Activated effector memory CD4-positive, alpha-beta T cell treated with anti-CD3 and anti-CD28 coated beads, Interleukin-2, amount 50 U/mL, for 16 hours (primary cell): ENCODE data around the gene MED23.

Source experiments
- DNase-seq: peaks from one replicate; pipeline ENCODE4 v3.0.0-alpha.2; 2020

Gene MED23

GRCh38 chr6:131627724-131628682 is at the start of gene MED23:
Gene MED23, minus strand, starts transcription at chr6:131628242. Its CDS starts 193 bp downstream, at chr6:131628049.
- DNase-seq: peak; percentile 98

- no peak for DNase-seq
Observed at GRCh38 chr6:131673184-131673583, 45.1 kb upstream of the MED23 start.

- no peak for DNase-seq
Observed at GRCh38 chr6:131669891-131670290, 41.8 kb upstream of the MED23 start.

GRCh38 chr6:131663578-131664165 is 35.6 kb upstream of the MED23 start:
- no peak for DNase-seq

- DNase-seq: no peak
Observed at GRCh38 chr6:131660195-131660594, 32.2 kb upstream of the MED23 start.

- no peak for DNase-seq
Observed at GRCh38 chr6:131658287-131658686, 30.2 kb upstream of the MED23 start.

GRCh38 chr6:131657630-131658111 is 29.6 kb upstream of the MED23 start:
- DNase-seq: no peak

- DNase-seq: no peak
Observed at GRCh38 chr6:131657222-131657621, 29.2 kb upstream of the MED23 start.

- no peak for DNase-seq
Observed at GRCh38 chr6:131656667-131657066, 28.6 kb upstream of the MED23 start.

- DNase-seq: no peak
Observed at GRCh38 chr6:131655951-131656350, 27.9 kb upstream of the MED23 start.

- DNase-seq: no peak
Observed at GRCh38 chr6:131655387-131655786, 27.3 kb upstream of the MED23 start.

- DNase-seq: no peak
Observed at GRCh38 chr6:131654326-131654725, 26.3 kb upstream of the MED23 start.

GRCh38 chr6:131652472-131652871 is 24.4 kb upstream of the MED23 start:
- DNase-seq: no peak

- no peak for DNase-seq
Observed at GRCh38 chr6:131651782-131652181, 23.7 kb upstream of the MED23 start.

- no peak for DNase-seq
Observed at GRCh38 chr6:131646249-131646670, 18.2 kb upstream of the MED23 start.

GRCh38 chr6:131645846-131646245 is 17.8 kb upstream of the MED23 start:
- DNase-seq: no peak

- no peak for DNase-seq
Observed at GRCh38 chr6:131644921-131645320, 16.9 kb upstream of the MED23 start.

GRCh38 chr6:131643855-131644460 is 15.9 kb upstream of the MED23 start:
- no peak for DNase-seq

GRCh38 chr6:131642987-131643611 is 15.1 kb upstream of the MED23 start:
- DNase-seq: no peak

GRCh38 chr6:131642565-131642964 is 14.5 kb upstream of the MED23 start:
- DNase-seq: no peak

GRCh38 chr6:131641554-131641953 is 13.5 kb upstream of the MED23 start:
- DNase-seq: no peak

GRCh38 chr6:131640576-131640975 is 12.5 kb upstream of the MED23 start:
- no peak for DNase-seq

- DNase-seq: no peak
Observed at GRCh38 chr6:131640100-131640499, 12.1 kb upstream of the MED23 start.
